HG02642 (cell line): ENCODE measurements around the gene SENP1.
"Not testable (repeated sequence)": the region's sequence is repeated elsewhere in the genome, so short reads cannot be mapped to it uniquely, and the experiment has no call there.

Source experiments
- ATAC-seq: cut with Tn5 transposase; IDR thresholded peaks from one replicate; pipeline ENCODE4 v1.9.1; 2021; ENCODE audit warnings: mild to moderate bottlenecking; ENCODE audit not compliant: unreplicated experiment, poor library complexity

SENP1 gene

DNA sequence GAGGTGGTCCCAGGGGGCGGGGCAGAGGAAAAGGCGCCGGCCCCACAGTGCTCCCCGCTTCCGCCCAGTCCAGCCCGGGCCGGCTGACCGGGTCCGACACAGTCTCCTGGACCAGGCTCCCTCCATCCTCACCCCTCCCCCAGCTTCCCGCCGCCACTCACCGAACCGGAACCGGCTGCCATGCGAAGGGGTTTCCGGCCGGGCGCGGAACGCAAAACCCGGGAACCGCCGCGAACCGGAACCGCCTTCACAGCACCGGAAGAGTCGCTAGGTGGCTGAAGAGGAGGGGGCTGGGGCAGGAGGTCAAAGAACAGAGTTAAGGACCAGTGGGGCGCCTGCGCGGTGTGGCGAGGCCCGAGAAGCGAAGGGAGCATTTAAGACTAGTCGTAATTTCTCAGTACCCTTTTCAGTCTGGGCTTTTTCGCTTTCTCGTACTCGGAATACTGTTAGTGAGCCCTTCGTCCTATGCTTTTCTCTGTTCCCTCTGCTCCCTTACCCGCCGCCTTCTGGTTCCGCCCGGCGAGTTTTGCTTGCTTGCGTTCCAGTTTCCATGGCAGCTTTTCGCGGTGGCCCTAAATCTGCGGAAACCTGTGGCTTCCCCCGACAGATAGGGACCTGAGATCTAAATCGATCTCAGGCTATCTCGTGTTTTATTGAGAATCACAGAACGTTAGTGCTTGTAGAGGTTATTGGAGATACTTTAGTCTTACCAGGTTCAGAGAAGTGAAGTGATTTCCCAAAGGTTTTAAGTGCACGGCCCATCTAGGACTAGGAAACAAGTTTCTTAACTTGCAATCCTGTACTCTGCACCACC is at the start of gene SENP1:
SENP1 (minus strand) TSS at position 213 of the 814 bp plus-strand sequence. CDS start 4,607 bp downstream, outside the sequence.
- ATAC-seq = peak; percentile 75

DNA sequence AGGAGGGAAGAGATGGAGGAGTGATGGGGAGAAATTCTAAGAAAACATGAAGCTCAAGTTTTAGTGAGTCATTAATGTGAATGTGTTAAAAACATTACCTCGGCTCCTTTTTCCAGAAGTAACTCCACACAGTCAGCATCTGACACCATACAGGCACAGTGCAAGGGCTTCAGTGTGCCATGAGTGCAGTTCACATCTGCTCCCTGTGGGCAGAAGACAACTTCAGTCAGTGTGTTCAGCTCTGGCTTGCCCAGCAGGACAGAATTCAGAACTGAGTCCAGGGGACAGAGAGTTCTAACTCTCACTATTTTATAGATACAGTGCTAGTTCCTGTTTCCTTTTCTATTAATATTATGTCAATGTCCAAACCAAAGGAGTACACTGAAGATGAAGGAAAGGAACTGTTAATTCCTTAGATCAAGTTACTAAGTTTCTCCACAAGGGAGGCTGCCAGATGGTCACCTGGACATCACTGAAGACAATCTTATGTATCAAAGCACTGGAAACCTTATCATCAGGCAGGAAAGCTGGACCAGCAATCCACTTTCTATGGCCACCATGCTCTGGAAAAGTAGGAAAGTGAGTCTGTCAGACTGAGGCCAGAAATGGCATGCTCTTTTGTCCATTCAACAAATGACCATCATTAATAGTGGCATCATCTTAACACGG is 45.4 kb upstream of the SENP1 start:
- no peak for ATAC-seq

DNA sequence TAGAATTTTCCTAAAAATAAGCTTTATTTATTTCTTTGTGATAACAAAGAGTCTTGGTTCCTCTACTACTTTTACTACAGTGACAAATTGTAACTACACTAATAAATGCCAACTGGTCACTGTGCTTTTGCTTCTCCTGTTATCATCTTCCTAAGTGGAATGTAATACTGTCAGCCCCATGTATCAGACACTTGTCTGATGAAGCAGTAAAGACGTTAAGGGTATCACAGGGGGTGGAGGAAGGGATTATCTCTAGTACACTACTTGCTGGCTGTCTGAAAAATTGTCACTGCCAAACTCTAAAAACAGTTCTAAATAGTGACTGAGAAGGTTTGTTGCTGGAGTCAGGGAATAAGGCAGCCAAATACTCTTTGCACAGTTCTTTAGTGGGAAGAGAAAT is 40.1 kb upstream of the SENP1 start:
- no peak for ATAC-seq

DNA sequence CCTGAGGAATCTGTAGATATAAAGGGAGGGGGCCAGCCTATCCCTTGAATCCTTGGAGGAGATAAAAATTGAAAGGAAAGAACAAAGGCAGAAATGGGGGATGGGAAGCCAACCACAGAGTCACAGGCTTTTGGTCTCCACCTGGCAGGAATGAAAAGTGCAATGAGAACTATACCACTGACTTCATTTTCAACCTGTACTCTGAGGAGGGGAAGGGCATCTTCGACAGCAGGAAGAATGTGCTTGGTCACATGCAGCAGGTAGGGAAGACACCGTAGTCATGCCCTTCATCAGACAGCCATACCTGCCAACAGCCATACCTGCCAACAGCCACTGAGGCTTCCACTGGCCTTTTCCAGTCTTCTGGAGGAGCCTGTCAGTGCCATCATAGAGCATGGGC is 38.0 kb upstream of the SENP1 start:
- ATAC-seq = no peak

DNA sequence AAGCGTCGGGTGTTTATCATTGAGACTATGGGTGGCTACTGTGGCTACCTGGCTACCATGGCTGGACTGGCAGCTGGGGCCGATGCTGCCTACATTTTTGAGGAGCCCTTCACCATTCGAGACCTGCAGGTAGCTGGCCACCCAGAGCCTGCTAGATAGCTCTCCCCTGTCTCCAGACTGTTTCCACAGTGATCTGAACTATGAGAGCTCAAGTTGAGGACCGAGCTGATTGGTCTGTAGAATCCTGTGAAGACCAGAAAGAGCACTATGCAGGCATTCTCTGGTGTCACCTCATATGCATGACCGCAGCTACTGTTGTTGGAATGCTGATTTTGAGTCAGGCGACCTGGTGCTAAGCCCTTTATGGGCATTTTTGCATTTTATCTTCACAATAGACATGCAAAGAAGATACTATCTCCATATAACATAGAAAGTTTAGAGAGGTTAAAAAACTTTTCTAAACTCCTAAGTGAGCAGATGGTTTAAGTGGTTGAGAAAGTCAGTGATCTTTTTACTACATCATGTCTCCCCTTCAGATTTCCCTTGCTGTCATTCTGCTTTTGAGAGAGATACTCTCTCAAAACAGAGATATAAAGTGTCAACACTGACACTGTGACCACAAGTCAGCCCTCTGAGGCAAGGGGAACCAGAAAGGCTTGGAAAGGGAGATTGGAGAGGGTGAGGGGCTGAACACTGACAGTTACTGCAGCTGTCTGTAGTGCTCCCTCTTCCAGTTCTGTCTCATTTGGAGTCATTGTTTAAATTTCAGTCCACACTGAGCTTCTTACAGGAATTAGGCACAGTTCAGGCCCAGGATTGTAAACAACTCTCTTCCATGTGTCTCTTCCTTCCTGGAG is 37.2 kb upstream of the SENP1 start:
- ATAC-seq = no peak

DNA sequence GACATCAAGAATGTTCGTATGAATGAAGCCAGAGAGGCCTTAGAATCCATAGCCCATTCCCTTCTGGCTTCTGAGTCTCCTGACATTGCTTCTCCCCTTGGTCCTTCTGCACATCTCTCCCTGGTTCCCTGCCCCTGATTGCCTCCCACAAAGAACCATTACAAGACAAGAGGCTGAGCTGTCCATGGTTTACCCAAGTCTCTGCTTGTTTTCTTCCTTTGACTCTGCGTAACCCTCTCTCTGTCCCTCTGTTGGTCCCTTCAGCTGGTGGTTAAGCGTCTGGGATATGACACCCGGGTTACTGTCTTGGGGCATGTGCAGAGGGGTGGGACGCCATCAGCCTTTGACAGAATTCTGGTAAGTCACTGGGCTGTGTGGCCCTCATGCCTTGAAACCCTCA is 29.1 kb upstream of the SENP1 start:
- no peak for ATAC-seq

DNA sequence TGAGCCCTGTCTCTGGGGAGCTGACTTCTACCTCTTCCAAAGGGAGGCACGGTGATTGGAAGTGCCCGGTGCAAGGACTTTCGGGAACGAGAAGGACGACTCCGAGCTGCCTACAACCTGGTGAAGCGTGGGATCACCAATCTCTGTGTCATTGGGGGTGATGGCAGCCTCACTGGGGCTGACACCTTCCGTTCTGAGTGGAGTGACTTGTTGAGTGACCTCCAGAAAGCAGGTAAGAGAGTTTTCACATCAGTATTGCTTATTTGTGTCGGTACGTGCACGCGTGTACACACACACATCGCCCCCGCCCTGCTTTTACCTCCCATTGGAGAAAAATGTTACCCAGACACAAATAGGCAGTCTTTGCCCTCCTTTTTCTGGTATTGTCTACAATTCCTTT is 26.9 kb upstream of the SENP1 start:
- ATAC-seq = no peak

DNA sequence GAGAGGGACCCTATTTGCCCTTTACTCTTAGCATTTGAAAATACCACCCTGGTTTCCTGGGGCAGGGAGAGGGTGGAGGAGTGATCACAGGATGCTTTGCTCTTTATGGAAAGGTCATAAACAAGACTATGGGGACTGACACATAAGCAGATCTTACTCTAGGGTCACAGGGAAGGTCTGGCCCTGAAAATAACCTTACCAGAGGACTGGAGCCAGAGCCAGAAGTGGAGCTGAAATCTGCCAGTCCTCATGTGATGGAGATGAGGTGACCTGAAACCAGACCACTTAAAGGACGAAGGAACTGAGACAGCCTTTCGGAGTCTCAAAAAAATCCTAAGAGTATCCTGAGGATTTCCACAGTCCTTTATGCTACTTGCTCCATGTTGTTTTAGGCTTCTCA is 25.6 kb upstream of the SENP1 start:
- no peak for ATAC-seq

DNA sequence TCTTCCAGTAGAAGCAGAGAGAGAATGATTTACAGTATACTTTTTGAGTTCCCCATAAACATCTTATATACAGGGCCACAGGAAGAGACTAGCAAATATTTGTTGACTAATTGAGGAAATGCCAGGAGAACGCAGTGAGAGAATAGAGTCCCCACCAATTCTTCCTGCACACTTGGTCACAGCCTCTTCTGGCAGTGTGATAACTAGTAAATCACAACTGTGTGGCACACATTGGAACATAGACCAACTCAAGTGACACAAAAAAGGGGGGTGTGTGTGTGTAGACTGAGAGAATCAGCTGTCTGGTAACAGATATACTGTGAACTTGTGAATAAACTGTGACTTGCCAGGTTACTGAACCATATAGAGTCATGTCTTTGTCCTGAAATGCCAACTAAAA is 23.5 kb upstream of the SENP1 start:
- ATAC-seq = no peak

DNA sequence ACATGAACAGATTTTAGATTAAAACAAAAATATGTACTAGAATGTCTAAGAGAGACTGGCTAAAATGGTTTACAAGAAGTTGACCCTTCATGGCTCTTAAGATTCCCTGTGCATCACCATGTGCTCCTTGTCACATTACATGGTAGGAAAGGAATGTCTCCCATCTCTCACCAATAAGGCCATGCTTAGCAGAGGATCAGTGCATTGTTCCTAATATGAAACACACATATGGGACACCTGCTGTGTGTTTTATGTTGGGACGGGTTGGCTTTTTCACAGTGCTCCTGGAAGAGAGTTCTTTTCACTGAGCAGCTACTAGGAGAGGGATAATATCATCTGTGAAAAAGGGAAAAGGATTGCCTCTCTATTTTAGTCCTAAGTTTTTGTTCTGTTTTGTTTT is 22.9 kb upstream of the SENP1 start:
- ATAC-seq = no peak

DNA sequence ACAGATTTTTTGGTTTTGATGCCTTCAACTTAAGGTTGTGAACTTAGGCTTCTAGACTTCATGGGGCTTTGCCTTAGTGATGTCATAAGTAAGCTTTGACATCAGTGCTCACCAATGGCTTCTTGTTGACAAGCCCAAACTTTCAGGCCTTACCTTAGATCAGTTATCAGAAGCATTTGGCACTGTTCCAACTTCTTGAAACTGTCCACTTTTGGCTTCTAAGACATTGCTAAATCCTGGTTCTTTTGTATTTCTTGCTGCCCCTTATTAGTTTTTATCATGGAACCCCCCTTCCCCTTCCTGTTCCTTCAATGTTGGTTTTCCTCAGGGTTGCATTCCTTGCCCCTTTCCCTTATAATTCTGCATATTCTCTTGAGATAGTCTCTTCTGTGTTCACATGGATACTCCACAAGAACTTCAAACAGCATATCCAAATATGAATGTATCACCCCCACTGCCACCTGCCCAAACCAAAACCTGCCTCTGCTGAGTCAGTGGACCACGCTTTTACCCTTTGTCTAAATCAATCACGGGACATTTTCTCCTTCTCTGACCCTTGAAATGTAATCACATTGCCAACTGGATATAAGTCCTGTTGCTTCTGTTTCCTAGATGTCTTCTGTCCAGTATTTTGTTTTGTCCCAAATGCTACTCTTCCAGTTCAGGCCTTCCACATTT is 21.2 kb upstream of the SENP1 start:
- no peak for ATAC-seq

DNA sequence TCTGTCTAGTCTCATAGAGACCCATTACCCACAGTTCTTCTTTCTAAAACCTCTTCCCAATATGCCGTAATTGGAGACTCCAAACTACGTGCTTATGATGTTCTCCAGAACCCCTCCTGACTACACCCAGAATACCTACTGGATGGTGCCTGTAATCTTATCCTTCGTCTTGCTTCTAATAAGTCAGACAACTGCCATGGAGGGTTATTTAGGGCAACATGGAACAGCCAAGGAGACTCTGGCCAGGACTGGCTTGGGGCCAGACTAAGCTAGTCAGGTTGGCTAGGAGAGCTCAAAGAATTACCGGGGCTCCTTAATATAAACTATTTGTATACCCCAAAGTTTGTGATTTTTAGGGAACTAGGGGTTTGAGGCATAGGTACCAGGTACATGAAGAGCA is 20.1 kb upstream of the SENP1 start:
- ATAC-seq = no peak

DNA sequence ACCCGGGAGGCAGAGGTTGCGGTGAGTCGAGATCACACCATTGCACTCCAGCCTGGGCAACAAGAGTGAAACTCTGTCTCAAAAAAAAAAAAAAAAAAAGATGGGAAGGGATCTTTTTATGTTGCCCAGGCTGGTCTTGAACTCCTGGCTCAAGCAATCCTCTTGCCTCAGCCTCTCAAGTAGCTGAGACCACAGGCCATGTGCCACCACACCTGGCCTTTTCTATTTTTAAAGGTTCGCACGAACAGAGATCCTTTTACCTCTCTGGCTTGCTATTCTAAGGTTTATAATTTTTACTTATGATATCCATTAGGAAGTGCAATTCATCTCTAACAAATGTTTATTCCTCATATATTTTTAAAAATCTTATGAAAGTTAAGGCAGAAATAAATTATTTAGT is 19.7 kb upstream of the SENP1 start:
- ATAC-seq = not testable (repeated sequence)

DNA sequence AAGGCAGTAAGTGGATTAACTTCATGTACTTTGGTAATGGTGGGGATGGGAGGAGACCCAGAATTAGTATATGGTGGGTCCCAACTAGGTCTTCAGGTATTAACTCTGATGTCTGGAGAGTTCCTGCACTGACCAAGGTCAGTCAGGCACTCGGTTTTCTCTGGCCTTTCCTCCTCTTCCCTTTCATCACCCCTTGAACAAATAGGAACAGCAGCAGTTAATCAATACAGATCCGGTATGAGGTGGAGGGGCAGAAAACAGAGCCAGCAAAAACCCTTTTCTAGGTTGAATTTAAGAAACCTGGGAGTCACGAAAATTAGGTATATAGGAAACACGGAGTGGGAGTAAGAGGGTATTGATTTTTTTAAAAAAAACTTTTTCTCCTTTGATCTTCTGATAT is 17.3 kb upstream of the SENP1 start:
- no peak for ATAC-seq

DNA sequence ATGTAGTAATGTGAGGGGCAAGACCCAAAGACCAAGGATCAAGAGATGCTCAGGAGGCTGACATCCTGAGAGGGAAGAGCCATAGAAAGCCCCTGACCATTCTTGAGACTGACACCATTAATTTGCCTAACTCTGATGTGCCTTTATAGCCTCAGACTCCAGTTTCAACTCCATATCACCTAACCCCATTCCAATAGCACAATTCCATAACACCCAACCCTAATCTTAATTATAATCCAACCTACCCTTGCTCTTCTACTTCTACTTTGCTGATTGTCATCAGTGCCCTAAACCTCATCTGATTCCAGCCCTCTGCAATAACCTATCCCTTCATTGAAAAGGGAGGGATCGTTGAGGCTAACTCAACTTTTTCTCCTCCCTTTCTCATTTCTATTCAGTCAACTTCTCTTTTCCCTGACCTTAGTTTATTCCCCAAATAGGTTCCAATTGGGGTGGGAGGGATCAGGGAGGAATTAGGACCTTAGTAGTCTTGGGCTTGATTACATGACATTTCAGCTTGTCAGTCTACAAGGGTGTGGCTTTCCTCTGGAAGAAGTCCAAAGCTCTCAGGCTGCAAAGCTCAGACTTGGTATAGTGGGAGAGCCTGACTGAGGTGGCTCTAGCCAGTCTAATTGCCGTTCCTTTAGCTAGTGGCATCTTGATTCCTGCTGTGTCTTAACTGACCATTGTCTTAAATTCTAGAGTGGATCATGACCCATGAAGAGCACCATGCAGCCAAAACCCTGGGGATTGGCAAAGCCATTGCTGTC is 16.4 kb upstream of the SENP1 start:
- no peak for ATAC-seq

DNA sequence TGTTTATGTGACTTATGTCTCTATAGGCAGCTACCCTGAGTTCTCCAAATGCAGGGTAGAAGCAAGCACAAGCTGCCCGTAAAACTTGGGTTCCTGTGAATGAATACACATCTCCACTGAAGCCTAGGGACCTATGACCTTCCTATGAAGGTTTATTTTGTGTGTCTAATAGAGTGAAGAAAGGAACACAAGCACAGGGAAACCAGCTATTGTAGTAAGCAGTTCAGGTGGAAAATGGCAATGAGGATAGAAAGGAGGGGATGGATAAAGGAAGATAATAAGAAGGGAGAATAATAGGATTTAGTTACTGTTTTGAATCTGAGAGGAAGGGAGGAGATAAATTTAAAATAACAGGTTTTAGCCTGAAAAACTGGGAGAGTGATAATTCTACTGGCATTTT is 15.6 kb upstream of the SENP1 start:
- ATAC-seq = no peak

DNA sequence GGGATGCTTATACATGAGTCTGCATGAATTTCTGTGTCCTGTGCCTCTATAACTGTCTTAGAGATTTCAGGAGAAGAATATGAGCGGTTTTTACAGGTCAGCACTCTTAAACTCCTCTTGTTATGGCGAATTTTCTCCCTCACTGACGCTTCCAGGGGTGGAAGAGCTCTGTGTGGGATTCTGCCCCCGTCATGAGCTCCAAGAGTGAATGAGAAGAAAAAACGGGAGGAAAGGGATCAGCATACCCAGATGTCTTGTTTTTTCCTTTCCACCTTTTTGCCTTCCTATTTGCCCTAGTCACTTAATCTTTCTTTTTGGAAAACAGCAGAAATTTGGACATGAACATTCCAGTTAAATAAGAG is 13.9 kb upstream of the SENP1 start:
- no peak for ATAC-seq

DNA sequence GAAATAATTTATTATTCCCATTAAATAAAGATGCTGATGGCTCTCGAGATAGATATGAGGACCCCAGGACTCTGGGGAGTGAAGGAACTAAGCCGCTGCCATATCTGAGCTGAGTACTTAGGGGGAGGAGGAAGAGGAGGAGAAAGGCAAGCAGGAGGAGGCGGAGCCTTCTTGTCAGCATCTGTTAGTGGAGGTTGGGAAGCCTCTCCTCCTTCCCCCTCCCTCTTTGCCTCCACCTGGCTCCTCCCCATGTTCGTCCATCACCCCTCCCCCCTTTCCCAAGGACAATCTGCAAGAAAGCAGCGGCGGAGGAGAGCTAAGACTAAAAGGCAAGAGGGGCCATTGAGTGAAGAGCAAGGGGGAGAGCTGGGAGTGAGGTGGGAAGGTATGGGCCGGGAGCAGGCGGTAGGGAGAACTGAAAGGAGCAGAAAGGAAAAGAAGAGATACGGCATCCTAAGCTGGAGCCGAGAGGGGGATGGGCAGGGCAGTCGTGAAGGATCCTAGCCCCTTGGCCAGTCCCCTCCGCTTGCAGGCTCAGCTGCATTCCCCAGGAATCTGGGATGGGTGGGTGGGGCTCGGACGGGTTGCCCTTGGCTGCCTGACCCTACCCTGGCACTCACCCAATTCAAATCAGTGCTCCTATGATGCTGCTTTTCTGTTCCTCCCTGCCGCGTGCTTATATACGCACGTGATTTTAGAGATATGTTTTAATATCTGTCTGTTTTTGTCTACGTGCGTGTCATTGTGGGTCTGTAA is 13.4 kb upstream of the SENP1 start, which contains the start of gene PFKM:
PFKM (plus strand) TSS at position 287 of the 756 bp plus-strand sequence. CDS start 3,411 bp downstream, outside the sequence.
- ATAC-seq = peak; percentile 98

DNA sequence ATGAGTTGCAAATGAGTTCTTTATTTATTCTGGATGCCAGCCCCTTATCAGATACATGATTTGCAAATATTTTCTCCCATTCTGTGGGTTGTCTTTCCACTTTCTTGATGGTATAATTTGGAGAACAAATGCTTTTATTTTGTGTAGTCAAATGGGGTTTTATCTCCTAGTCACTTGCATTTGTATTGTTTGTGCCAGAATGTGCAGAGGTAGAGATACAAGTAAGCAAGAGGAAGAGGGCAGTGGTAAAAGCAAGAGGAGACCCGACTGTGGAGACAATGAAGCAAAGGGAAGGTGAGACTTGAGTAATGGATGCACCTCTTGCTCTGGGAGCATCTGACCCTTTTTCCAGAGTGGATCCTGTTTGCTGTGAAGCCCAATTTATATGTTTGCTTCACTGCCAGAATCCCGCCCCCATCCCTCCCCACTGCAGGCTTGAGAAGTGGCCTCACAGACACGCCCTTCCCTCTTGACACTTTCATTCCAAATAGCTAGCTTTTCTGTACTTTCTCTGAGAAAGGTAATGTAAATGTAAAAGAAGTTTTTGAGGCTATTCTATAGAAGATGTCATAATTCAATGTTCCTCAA is 12.5 kb upstream of the SENP1 start:
- ATAC-seq = no peak
